HG02798 (cell line): ENCODE data around the gene CDHR3.

ENCODE experiments used
- ATAC-seq: cut with Tn5 transposase; IDR thresholded peaks from one replicate; pipeline ENCODE4 v1.9.1; 2021; ENCODE audit warnings: mild to moderate bottlenecking; ENCODE audit not compliant: unreplicated experiment, poor library complexity

Gene CDHR3

GRCh38 chr7:106075937-106076336, 112.9 kb downstream of the CDHR3 start:
- ATAC-seq: no peak

GRCh38 chr7:106076537-106076936, 113.5 kb downstream of the CDHR3 start:
- no peak for ATAC-seq

- ATAC-seq: no peak
These were observed 117.4 kb downstream of the CDHR3 start for GRCh38 chr7:106080300-106080987.

GRCh38 chr7:106082087-106082854, 119.2 kb downstream of the CDHR3 start:
- ATAC-seq: no peak
